T1000 (cell line): ENCODE results near the gene PLEKHM2.
"Not testable (repeated sequence)": the region's sequence is repeated elsewhere in the genome, so short reads cannot be mapped to it uniquely, and the experiment has no call there.

Source experiments
- DNase-seq: peaks from one replicate; lab custom pipeline; 2025; ENCODE audit warnings: mixed read lengths; lab: John Stamatoyannopoulos, UW

The PLEKHM2 gene

GRCh38 chr1:15684042-15684461 is at the start of gene PLEKHM2:
PLEKHM2 (plus strand) TSS chr1:15684320; CDS start chr1:15684559, 239 bp downstream.
- no peak for DNase-seq

GRCh38 chr1:15636436-15636835 is 47.7 kb upstream of the PLEKHM2 start:
- no peak for DNase-seq

- DNase-seq = no peak
Observed at GRCh38 chr1:15637826-15638225, 46.3 kb upstream of the PLEKHM2 start.

GRCh38 chr1:15639262-15639661 is 44.9 kb upstream of the PLEKHM2 start:
- no peak for DNase-seq

GRCh38 chr1:15639931-15640330 is 44.2 kb upstream of the PLEKHM2 start:
- no peak for DNase-seq

- no peak for DNase-seq
Observed at GRCh38 chr1:15640667-15641066, 43.5 kb upstream of the PLEKHM2 start.

- no peak for DNase-seq
Observed at GRCh38 chr1:15649937-15650336, 34.2 kb upstream of the PLEKHM2 start.

- DNase-seq = no peak
Observed at GRCh38 chr1:15650433-15650832, 33.7 kb upstream of the PLEKHM2 start.

- not testable (repeated sequence) for DNase-seq
Observed at GRCh38 chr1:15652130-15652529, 32.0 kb upstream of the PLEKHM2 start.

- no peak for DNase-seq
Observed at GRCh38 chr1:15654091-15654690, 29.9 kb upstream of the PLEKHM2 start.

GRCh38 chr1:15656464-15656863 is 27.7 kb upstream of the PLEKHM2 start:
- DNase-seq = no peak

GRCh38 chr1:15657021-15657420 is 27.1 kb upstream of the PLEKHM2 start:
- DNase-seq = no peak

- no peak for DNase-seq
Observed at GRCh38 chr1:15660151-15660550, 24.0 kb upstream of the PLEKHM2 start.

GRCh38 chr1:15662477-15662876 is 21.6 kb upstream of the PLEKHM2 start:
- DNase-seq = no peak

- DNase-seq = no peak
Observed at GRCh38 chr1:15663925-15664324, 20.2 kb upstream of the PLEKHM2 start.

- DNase-seq = no peak
Observed at GRCh38 chr1:15667362-15667761, 16.8 kb upstream of the PLEKHM2 start.

GRCh38 chr1:15668089-15668754 is 15.9 kb upstream of the PLEKHM2 start:
- no peak for DNase-seq

GRCh38 chr1:15669074-15669473 is 15.0 kb upstream of the PLEKHM2 start:
- no peak for DNase-seq

- no peak for DNase-seq
Observed at GRCh38 chr1:15669864-15670263, 14.3 kb upstream of the PLEKHM2 start.

GRCh38 chr1:15671430-15671829 is 12.7 kb upstream of the PLEKHM2 start:
- DNase-seq = no peak

GRCh38 chr1:15674386-15675159 is 9.5 kb upstream of the PLEKHM2 start:
- DNase-seq = no peak

GRCh38 chr1:15676010-15676409 is 8.1 kb upstream of the PLEKHM2 start:
- DNase-seq = no peak
